ENCODE data around the gene TSHR. TPM values are rescaled to one million over a fixed set of nuclear protein-coding genes. Genes with fewer than 3 reads are reported as not detected.

Gene TSHR
- total and polyA plus RNA-seq, 2 of the 4 experiments (the other 2 are of a cell fraction), result not detected

DNA sequence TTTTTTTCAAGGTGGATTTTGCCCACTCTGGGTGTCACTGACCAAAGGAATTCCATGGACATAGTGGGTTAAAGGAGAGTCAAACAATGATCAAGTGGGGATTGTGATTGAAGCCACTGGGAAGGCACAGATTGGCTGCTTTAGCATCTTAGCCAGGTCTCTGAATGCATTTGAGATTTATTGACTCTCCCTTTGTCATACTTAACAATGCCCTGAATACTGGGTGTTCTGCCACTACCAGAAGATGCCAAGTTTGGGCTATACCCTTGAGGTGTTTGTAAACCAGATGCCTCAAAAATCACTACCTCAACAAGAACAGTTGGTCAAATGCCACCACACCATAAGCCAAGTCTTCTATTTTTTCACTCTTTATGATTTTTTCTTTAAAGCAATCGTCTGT is 150.5 kb downstream of the TSHR start:
- no peak overlapping the region for H4K8ac ChIP-seq (ENCODE audit: low read depth in 2 of 2, low read length in 2 of 2)
- no peak overlapping the region for H3K9ac ChIP-seq (ENCODE audit: low read depth, low read length)
- H3K4ac ChIP-seq (ENCODE audit: low read depth, low read length), result no peak overlapping the region
- H3K9me1 ChIP-seq (ENCODE audit: insufficient read depth, low read length), result no peaks in the 10 kb centered on the region
- no peak overlapping the region for H2BK120ac ChIP-seq (ENCODE audit: low read depth, low read length)
- H4K20me1 ChIP-seq (ENCODE audit: insufficient read depth, low read length), result no peaks in the 10 kb centered on the region
- H4K5ac ChIP-seq (ENCODE audit: low read depth, low read length), result no peak overlapping the region
- H2BK5ac ChIP-seq (ENCODE audit: low read depth, low read length, poor library complexity, severe bottlenecking), result no peak overlapping the region
- H3K4me3 ChIP-seq (ENCODE audit: insufficient read depth, low read depth, low read length), result no peak overlapping the region
- H3K4me2 ChIP-seq (ENCODE audit: low read depth, low read length), result no peak overlapping the region
- H2AK5ac ChIP-seq (ENCODE audit: low read depth, low read length), result no peak overlapping the region
- dilution Hi-C loops (cut with HindIII; ENCODE audit: low sequenced_read_pairs, unreplicated experiment), result no loop called here
- TF ChIP-seq MAZ (IDR thresholded peaks at IDR 0.05; ENCODE audit: borderline replicate concordance, low read depth, low read length) (no peak), POLR2A (IDR thresholded peaks at IDR 0.05; ENCODE audit: low read depth, low read length) (no peak), FOS (IDR thresholded peaks at IDR 0.05; ENCODE audit: low read depth, low read length) (no peak), RCOR1 (IDR thresholded peaks at IDR 0.05; ENCODE audit: insufficient replicate concordance, low read length) (no peak), CEBPB (IDR thresholded peaks at IDR 0.05; ENCODE audit: low read depth, low read length) (no peak), CTCF (conservative IDR thresholded peaks at IDR 0.05; ENCODE audit: low read depth, low read length) (no peak), RFX5 (IDR thresholded peaks at IDR 0.05; ENCODE audit: low read depth, low read length) (no peak), BHLHE40 (IDR thresholded peaks at IDR 0.05; ENCODE audit: low read depth, low read length) (no peak), MXI1 (IDR thresholded peaks at IDR 0.05; ENCODE audit: borderline replicate concordance, low read depth, low read length) (no peak), NFE2L2 (IDR thresholded peaks at IDR 0.05; ENCODE audit: low read depth, low read length) (no peak)
- TF ChIP-seq, protein P1, sequence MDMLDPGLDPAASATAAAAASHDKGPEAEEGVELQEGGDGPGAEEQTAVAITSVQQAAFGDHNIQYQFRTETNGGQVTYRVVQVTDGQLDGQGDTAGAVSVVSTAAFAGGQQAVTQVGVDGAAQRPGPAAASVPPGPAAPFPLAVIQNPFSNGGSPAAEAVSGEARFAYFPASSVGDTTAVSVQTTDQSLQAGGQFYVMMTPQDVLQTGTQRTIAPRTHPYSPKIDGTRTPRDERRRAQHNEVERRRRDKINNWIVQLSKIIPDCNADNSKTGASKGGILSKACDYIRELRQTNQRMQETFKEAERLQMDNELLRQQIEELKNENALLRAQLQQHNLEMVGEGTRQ (IDR thresholded peaks at IDR 0.05; ENCODE audit: low read depth, low read length), result no peak
- TF ChIP-seq, protein P2, sequence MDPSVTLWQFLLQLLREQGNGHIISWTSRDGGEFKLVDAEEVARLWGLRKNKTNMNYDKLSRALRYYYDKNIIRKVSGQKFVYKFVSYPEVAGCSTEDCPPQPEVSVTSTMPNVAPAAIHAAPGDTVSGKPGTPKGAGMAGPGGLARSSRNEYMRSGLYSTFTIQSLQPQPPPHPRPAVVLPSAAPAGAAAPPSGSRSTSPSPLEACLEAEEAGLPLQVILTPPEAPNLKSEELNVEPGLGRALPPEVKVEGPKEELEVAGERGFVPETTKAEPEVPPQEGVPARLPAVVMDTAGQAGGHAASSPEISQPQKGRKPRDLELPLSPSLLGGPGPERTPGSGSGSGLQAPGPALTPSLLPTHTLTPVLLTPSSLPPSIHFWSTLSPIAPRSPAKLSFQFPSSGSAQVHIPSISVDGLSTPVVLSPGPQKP (IDR thresholded peaks at IDR 0.05; ENCODE audit: borderline replicate concordance, low read depth, low read length), result no peak
- H2AK9ac ChIP-seq (replicated peaks; ENCODE audit: low read depth, low read length, poor library complexity), result no peak overlapping the region
- no TSS peak for BruUV-seq (replicated peaks)
- no peak overlapping the region for H3K27ac ChIP-seq (ENCODE audit: insufficient read depth, low read length)
- no peak overlapping the region for H2AFZ ChIP-seq (replicated peaks; ENCODE audit: low read length, poor library complexity)
- no peaks in the 10 kb centered on the region for H3K79me1 ChIP-seq (ENCODE audit: low read depth in 1 of 2, low read length in 2 of 2)
- H3K23ac ChIP-seq (ENCODE audit: low read depth, low read length), result no peak overlapping the region
- no peaks in the 10 kb centered on the region for H3K9me3 ChIP-seq (ENCODE audit: control insufficient read depth, insufficient read depth, low read length)
- POLR2A ChIA-PET (ENCODE audit: unreplicated experiment), result no interaction called here
- DNase-seq (no peak), ATAC-seq (ENCODE audit: low read depth) (no peak)
- no peaks in the 10 kb centered on the region for H3K27me3 ChIP-seq (ENCODE audit: control insufficient read depth, insufficient read depth, low read length)
- H3K56ac ChIP-seq (ENCODE audit: extremely low read depth, insufficient read depth, low read length), result no peak overlapping the region
- WGBS, 2 experiments (ENCODE audit: extremely low coverage in 2 of 2, insufficient read length in 1 of 2), result no CpG with 5 or more reads among the region's 1 CpG
- CTCF ChIA-PET, result no interaction called here
- in situ Hi-C loops (cut with MboI; ENCODE audit: low sequenced_read_pairs), result no loop called here
- no peaks in the 10 kb centered on the region for H3K36me3 ChIP-seq (ENCODE audit: control insufficient read depth, insufficient read depth, low read length)
- H4K91ac ChIP-seq (ENCODE audit: insufficient read depth, low read depth, low read length), result no peak overlapping the region
- H2BK20ac ChIP-seq (ENCODE audit: low read depth, low read length), result no peak overlapping the region
- intact Hi-C loops (cut with micrococcal nuclease), result no loop called here
- no peaks in the 10 kb centered on the region for H3K4me1 ChIP-seq (ENCODE audit: control insufficient read depth, insufficient read depth, low read length)
- H2BK15ac ChIP-seq (ENCODE audit: low read depth, low read length), result no peak overlapping the region
- H3K14ac ChIP-seq (replicated peaks; ENCODE audit: low read depth, low read length), result no peak overlapping the region
- no peak overlapping the region for H3K18ac ChIP-seq (ENCODE audit: low read depth, low read length)
